K562 (cell line): ENCODE data around the gene CDC37. TPM values are rescaled to one million over a fixed set of nuclear protein-coding genes. Genes with fewer than 3 reads are reported as not detected.

Experiments used
- microRNA counts: library from miRNA; unstranded; fragments of <30 nt; microRNA quantifications from one replicate; lab custom pipeline; 2016
- microRNA-seq: library from miRNA; unstranded; fragments of <30 nt; microRNA quantifications from one replicate; pipeline ENCODE4, GENCODE V29; 2018; ENCODE audit warnings: borderline microRNAs expressed
- polyA plus RNA-seq, 8 experiments: library from polyadenylated mRNA; depleted of rRNA in 4 of 8; stranded (reverse) in 5 of 8; unstranded in 3 of 8; fragments of >200 nt; fragmentation: Nextera tagmentation in 2 of 8; fragmentation: Illumina TruSeq in 1 of 8; extraction: Ambion mirVana in 2 of 8; extraction: Trizol in 1 of 8; gene quantifications; 2 replicates each; pipeline versions ENCODE4 v1.2.1 to v1.2.3, GENCODE V29; 2011 to 2014; ENCODE audit warnings: inconsistent platforms in 1 of 8, missing spikeins in 1 of 8
- total RNA-seq, 7 experiments: library from RNA; depleted of rRNA in 6 of 7; stranded (reverse); fragments of >200 nt in 6 of 7; fragmentation: Illumina TruSeq in 2 of 7; extraction: Trizol in 2 of 7; gene quantifications; 2 replicates each; pipeline versions ENCODE4 v1.2.1 to v1.2.3, GENCODE V29; 2011 to 2021; ENCODE audit warnings: low replicate concordance in 1 of 7

CDC37 gene
- total and polyA plus RNA-seq, 9 of the 15 experiments (the other 6 are each of a cell fraction or from before 2014, with no cell fraction given): 6.6 to 538 (median 227) TPM

MicroRNAs within 50 kb of the gene (microRNA counts, 767-probe panel; counts per million panel counts)
- not detected for microRNA hsa-miR-1181 (lab: Ali Mortazavi, UCI)

Small RNA genes lying within 50 kb of the gene (microRNA-seq; reads per million reads assigned to microRNA genes)
- 0.55 reads per million for gene MIR1181

Other genes starting within 250 kb of the CDC37 start
Only the 7 nearest of the 19 such genes appear.
- gene ZGLP1, start 93.7 kb downstream of the CDC37 start, total RNA-seq (2014; rRNA removed): 2.7 and 3.0 TPM in 2 replicates
- 0.64 and 0.69 TPM in 2 replicates for gene ZGLP1, start 93.7 kb downstream of the CDC37 start, total RNA-seq (2014; rRNA removed; fragmentation: Illumina TruSeq; extraction: Trizol)
- 2.7 and 2.9 TPM in 2 replicates for gene ZGLP1, start 93.7 kb downstream of the CDC37 start, total RNA-seq (2015; rRNA removed; fragmentation: Illumina TruSeq; extraction: Trizol)
- gene ZGLP1, start 93.7 kb downstream of the CDC37 start, total RNA-seq (2021): 3.3 and 5.8 TPM in 2 replicates
- gene ZGLP1, start 93.7 kb downstream of the CDC37 start, polyA plus RNA-seq (2011; rRNA removed): 2.2 and 3.2 TPM in 2 replicates
- gene ZGLP1, start 93.7 kb downstream of the CDC37 start, polyA plus RNA-seq (2014; fragmentation: Illumina TruSeq; extraction: Trizol): 1.5 and 1.9 TPM in 2 replicates
- under 1 TPM; 0.24 to 0.56 TPM for gene ZGLP1, start 93.7 kb downstream of the CDC37 start, polyA plus RNA-seq (2014; fragmentation: Nextera tagmentation; extraction: Ambion mirVana)
- 4.5 and 5.1 TPM in 2 replicates for gene ZGLP1, start 93.7 kb downstream of the CDC37 start, polyA plus RNA-seq (2014; rRNA removed)
- 47.0 and 59.4 TPM in 2 replicates for gene FDX2, start 87.5 kb downstream of the CDC37 start, total RNA-seq (2014; rRNA removed)
- gene FDX2, start 87.5 kb downstream of the CDC37 start, total RNA-seq (2014; rRNA removed; fragmentation: Illumina TruSeq; extraction: Trizol): 9.7 and 15.9 TPM in 2 replicates
- 28.9 and 29.7 TPM in 2 replicates for gene FDX2, start 87.5 kb downstream of the CDC37 start, total RNA-seq (2015; rRNA removed; fragmentation: Illumina TruSeq; extraction: Trizol)
- gene FDX2, start 87.5 kb downstream of the CDC37 start, total RNA-seq (2021): 34.8 and 36.8 TPM in 2 replicates
- 22.3 and 33.3 TPM in 2 replicates for gene FDX2, start 87.5 kb downstream of the CDC37 start, polyA plus RNA-seq (2011; rRNA removed)
- gene FDX2, start 87.5 kb downstream of the CDC37 start, polyA plus RNA-seq (2014; fragmentation: Illumina TruSeq; extraction: Trizol): 47.2 and 55.3 TPM in 2 replicates
- 1 to 10 TPM; 2.5 to 5.8 TPM for gene FDX2, start 87.5 kb downstream of the CDC37 start, polyA plus RNA-seq (2014; fragmentation: Nextera tagmentation; extraction: Ambion mirVana)
- gene FDX2, start 87.5 kb downstream of the CDC37 start, polyA plus RNA-seq (2014; rRNA removed): 49.2 and 49.8 TPM in 2 replicates
- gene RAVER1, start 70.0 kb downstream of the CDC37 start, total RNA-seq (2014; rRNA removed): 30.1 and 45.1 TPM in 2 replicates
- 2.3 and 2.8 TPM in 2 replicates for gene RAVER1, start 70.0 kb downstream of the CDC37 start, total RNA-seq (2014; rRNA removed; fragmentation: Illumina TruSeq; extraction: Trizol)
- gene RAVER1, start 70.0 kb downstream of the CDC37 start, total RNA-seq (2015; rRNA removed; fragmentation: Illumina TruSeq; extraction: Trizol): 7.0 and 9.3 TPM in 2 replicates
- gene RAVER1, start 70.0 kb downstream of the CDC37 start, total RNA-seq (2021): 112 and 113 TPM in 2 replicates
- 2.4 and 4.9 TPM in 2 replicates for gene RAVER1, start 70.0 kb downstream of the CDC37 start, polyA plus RNA-seq (2011; rRNA removed)
- 9.3 and 36.7 TPM in 2 replicates for gene RAVER1, start 70.0 kb downstream of the CDC37 start, polyA plus RNA-seq (2014; fragmentation: Illumina TruSeq; extraction: Trizol)
- gene RAVER1, start 70.0 kb downstream of the CDC37 start, polyA plus RNA-seq (2014; fragmentation: Nextera tagmentation; extraction: Ambion mirVana): under 1 TPM; 0.06 to 0.08 TPM
- gene RAVER1, start 70.0 kb downstream of the CDC37 start, polyA plus RNA-seq (2014; rRNA removed): 24.6 and 29.2 TPM in 2 replicates
- 28.6 and 33.1 TPM in 2 replicates for gene ICAM3, start 63.9 kb downstream of the CDC37 start, total RNA-seq (2014; rRNA removed)
- gene ICAM3, start 63.9 kb downstream of the CDC37 start, total RNA-seq (2014; rRNA removed; fragmentation: Illumina TruSeq; extraction: Trizol): 12.0 and 21.3 TPM in 2 replicates
- gene ICAM3, start 63.9 kb downstream of the CDC37 start, total RNA-seq (2015; rRNA removed; fragmentation: Illumina TruSeq; extraction: Trizol): 27.8 TPM in 2 replicates
- 39.5 and 42.2 TPM in 2 replicates for gene ICAM3, start 63.9 kb downstream of the CDC37 start, total RNA-seq (2021)
- 24.2 and 25.2 TPM in 2 replicates for gene ICAM3, start 63.9 kb downstream of the CDC37 start, polyA plus RNA-seq (2011; rRNA removed)
- gene ICAM3, start 63.9 kb downstream of the CDC37 start, polyA plus RNA-seq (2014; fragmentation: Illumina TruSeq; extraction: Trizol): 21.4 and 22.2 TPM in 2 replicates
- gene ICAM3, start 63.9 kb downstream of the CDC37 start, polyA plus RNA-seq (2014; fragmentation: Nextera tagmentation; extraction: Ambion mirVana): 10 to 100 TPM in 1 of 2 experiments, 1 to 10 TPM in 1; 6.5 to 10.8 TPM
- 29.7 and 31.1 TPM in 2 replicates for gene ICAM3, start 63.9 kb downstream of the CDC37 start, polyA plus RNA-seq (2014; rRNA removed)
- gene TYK2, start 23.0 kb downstream of the CDC37 start, total RNA-seq (2014; rRNA removed): 132 and 147 TPM in 2 replicates
- gene TYK2, start 23.0 kb downstream of the CDC37 start, total RNA-seq (2014; rRNA removed; fragmentation: Illumina TruSeq; extraction: Trizol): 56.6 and 57.5 TPM in 2 replicates
- 85.0 and 85.9 TPM in 2 replicates for gene TYK2, start 23.0 kb downstream of the CDC37 start, total RNA-seq (2015; rRNA removed; fragmentation: Illumina TruSeq; extraction: Trizol)
- 123 and 144 TPM in 2 replicates for gene TYK2, start 23.0 kb downstream of the CDC37 start, total RNA-seq (2021)
- gene TYK2, start 23.0 kb downstream of the CDC37 start, polyA plus RNA-seq (2011; rRNA removed): 51.9 and 75.4 TPM in 2 replicates
- 125 and 126 TPM in 2 replicates for gene TYK2, start 23.0 kb downstream of the CDC37 start, polyA plus RNA-seq (2014; fragmentation: Illumina TruSeq; extraction: Trizol)
- gene TYK2, start 23.0 kb downstream of the CDC37 start, polyA plus RNA-seq (2014; fragmentation: Nextera tagmentation; extraction: Ambion mirVana): 10 to 100 TPM; 15.0 to 19.9 TPM
- gene TYK2, start 23.0 kb downstream of the CDC37 start, polyA plus RNA-seq (2014; rRNA removed): 174 and 182 TPM in 2 replicates
- gene PDE4A, start 17.0 kb upstream of the CDC37 start, total RNA-seq (2014; rRNA removed): 4.2 and 4.7 TPM in 2 replicates
- 3.2 and 3.6 TPM in 2 replicates for gene PDE4A, start 17.0 kb upstream of the CDC37 start, total RNA-seq (2014; rRNA removed; fragmentation: Illumina TruSeq; extraction: Trizol)
- 4.6 and 5.1 TPM in 2 replicates for gene PDE4A, start 17.0 kb upstream of the CDC37 start, total RNA-seq (2015; rRNA removed; fragmentation: Illumina TruSeq; extraction: Trizol)
- 25.5 and 26.9 TPM in 2 replicates for gene PDE4A, start 17.0 kb upstream of the CDC37 start, total RNA-seq (2021)
- gene PDE4A, start 17.0 kb upstream of the CDC37 start, polyA plus RNA-seq (2011; rRNA removed): 6.0 and 7.6 TPM in 2 replicates
- 15.1 and 16.5 TPM in 2 replicates for gene PDE4A, start 17.0 kb upstream of the CDC37 start, polyA plus RNA-seq (2014; fragmentation: Illumina TruSeq; extraction: Trizol)
- under 1 TPM; 0.66 to 0.68 TPM for gene PDE4A, start 17.0 kb upstream of the CDC37 start, polyA plus RNA-seq (2014; fragmentation: Nextera tagmentation; extraction: Ambion mirVana)
- 14.2 and 14.3 TPM in 2 replicates for gene PDE4A, start 17.0 kb upstream of the CDC37 start, polyA plus RNA-seq (2014; rRNA removed)
- gene KEAP1, start 99.8 kb upstream of the CDC37 start, total RNA-seq (2014; rRNA removed): 78.3 and 99.2 TPM in 2 replicates
- 52.7 and 64.4 TPM in 2 replicates for gene KEAP1, start 99.8 kb upstream of the CDC37 start, total RNA-seq (2014; rRNA removed; fragmentation: Illumina TruSeq; extraction: Trizol)
- gene KEAP1, start 99.8 kb upstream of the CDC37 start, total RNA-seq (2015; rRNA removed; fragmentation: Illumina TruSeq; extraction: Trizol): 81.5 and 82.9 TPM in 2 replicates
- 95.6 and 96.4 TPM in 2 replicates for gene KEAP1, start 99.8 kb upstream of the CDC37 start, total RNA-seq (2021)
- gene KEAP1, start 99.8 kb upstream of the CDC37 start, polyA plus RNA-seq (2011; rRNA removed): 62.6 and 72.0 TPM in 2 replicates
- 56.1 and 61.8 TPM in 2 replicates for gene KEAP1, start 99.8 kb upstream of the CDC37 start, polyA plus RNA-seq (2014; fragmentation: Illumina TruSeq; extraction: Trizol)
- gene KEAP1, start 99.8 kb upstream of the CDC37 start, polyA plus RNA-seq (2014; fragmentation: Nextera tagmentation; extraction: Ambion mirVana): 1 to 10 TPM; 2.1 to 8.3 TPM
- gene KEAP1, start 99.8 kb upstream of the CDC37 start, polyA plus RNA-seq (2014; rRNA removed): 64.3 and 67.5 TPM in 2 replicates